Measurements from ENCODE around the gene AP1G2. TPM values are rescaled to one million over a fixed set of nuclear protein-coding genes. Genes with fewer than 3 reads are reported as not detected.

The AP1G2 gene
- total and polyA plus RNA-seq, 2 of the 13 experiments (the other 11 are each of a cell fraction or from before 2014, with no cell fraction given): 96.9 to 611 TPM

DNA sequence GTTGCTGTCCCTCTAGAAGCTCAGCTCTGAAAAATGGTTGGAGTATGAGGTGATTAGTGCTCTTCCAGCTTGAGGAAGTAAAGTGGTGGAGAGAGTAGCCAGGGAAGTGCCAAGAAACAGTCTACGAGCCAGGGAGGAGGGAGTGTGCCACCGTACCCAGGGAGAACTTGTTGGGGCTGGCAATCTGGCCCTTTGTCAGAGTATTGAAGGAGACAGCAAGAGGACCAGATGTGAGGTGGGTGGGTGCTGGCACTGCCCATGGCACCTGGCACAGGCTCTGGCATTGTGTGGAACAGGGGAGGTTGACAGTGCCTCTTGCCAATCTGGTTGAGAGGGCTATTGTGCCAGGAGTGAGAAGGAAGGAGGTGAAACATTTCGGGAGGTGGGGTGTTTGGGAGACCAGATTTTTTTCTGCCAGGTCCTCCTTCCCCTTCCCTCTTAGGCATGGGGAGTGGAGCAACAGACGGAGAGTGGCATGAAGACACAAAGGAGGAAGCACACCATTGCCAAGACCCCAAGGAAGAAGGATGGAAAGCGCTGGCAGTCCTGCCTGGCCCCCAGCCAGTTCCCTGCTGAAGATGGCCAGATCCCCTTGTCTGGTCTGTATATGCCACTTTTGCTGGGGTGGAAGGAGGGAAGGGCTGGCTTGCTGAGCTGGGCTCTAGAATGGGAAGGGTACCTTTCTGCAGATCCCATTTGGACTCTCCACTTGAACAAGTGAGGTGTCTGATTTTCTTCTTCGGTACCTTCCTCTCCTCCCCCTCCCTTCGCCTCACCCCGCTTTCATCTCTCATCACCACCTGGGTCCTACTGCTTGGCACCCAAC is 53.6 kb downstream of the AP1G2 start:
- H3K27me3 ChIP-seq (ENCODE audit: control insufficient read depth in 1 of 2, insufficient read depth in 2 of 2, low read length in 2 of 2): no peaks in the 10 kb centered on the region
- TF ChIP-seq GABPA (IDR thresholded peaks at IDR 0.05; ENCODE audit: low read depth, low read length) (0 out of 2 replicates have a peak, but pooled peaks have one; percentile 8), GABPA (CRISPR knock-in tag; IDR thresholded peaks at IDR 0.05; ENCODE audit: low read depth) (no peak), GTF3A (CRISPR knock-in tag; conservative IDR thresholded peaks at IDR 0.05) (no peak), ZNF883 (CRISPR knock-in tag; IDR thresholded peaks at IDR 0.05; ENCODE audit: not compliant biosample characterization) (peak; percentile 59)
- TF ChIP-seq, protein P1, sequence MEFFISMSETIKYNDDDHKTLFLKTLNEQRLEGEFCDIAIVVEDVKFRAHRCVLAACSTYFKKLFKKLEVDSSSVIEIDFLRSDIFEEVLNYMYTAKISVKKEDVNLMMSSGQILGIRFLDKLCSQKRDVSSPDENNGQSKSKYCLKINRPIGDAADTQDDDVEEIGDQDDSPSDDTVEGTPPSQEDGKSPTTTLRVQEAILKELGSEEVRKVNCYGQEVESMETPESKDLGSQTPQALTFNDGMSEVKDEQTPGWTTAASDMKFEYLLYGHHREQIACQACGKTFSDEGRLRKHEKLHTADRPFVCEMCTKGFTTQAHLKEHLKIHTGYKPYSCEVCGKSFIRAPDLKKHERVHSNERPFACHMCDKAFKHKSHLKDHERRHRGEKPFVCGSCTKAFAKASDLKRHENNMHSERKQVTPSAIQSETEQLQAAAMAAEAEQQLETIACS (CRISPR knock-in tag; IDR thresholded peaks at IDR 0.05): no peak
- no peaks in the 10 kb centered on the region for H4K20me1 ChIP-seq (ENCODE audit: insufficient read depth, low read length)
- no peak overlapping the region for H2AFZ ChIP-seq (ENCODE audit: low read length)
- CTCF ChIA-PET (ENCODE audit: low intra/inter-chr PET ratio, low total read pairs): no interaction called here
- ATAC-seq (no peak; the same call in 2 of the 3 replicates), FAIRE-seq (no peak), DNase-seq (ENCODE audit: low spot score) (no peak)
- 96% methylated on average over 8 of the region's 8 CpGs for WGBS (ENCODE audit: low lambda C conversion rate)
- no peak overlapping the region for H3K9ac ChIP-seq (ENCODE audit: insufficient read depth, low read depth, low read length)
- H3K9me3 ChIP-seq (ENCODE audit: low read length): no peaks in the 10 kb centered on the region
- no peak overlapping the region for H3K4me2 ChIP-seq (ENCODE audit: low read depth, low read length)
- in situ Hi-C loops (cut with HindIII; ENCODE audit: extremely low pct_ligation_motif_present, low pct_unique_long_range_greater_than_20kb): no loop called here
- H3K4me1 ChIP-seq (ENCODE audit: insufficient read depth, low read length): no peaks in the 10 kb centered on the region
- no peak overlapping the region for H3K4me3 ChIP-seq (replicated peaks in 1 of 3; ENCODE audit: insufficient read depth in 1 of 3, low read depth in 2 of 3, low read length in 3 of 3)
- no peak overlapping the region for H3K27ac ChIP-seq (ENCODE audit: extremely low read length, insufficient read depth, low read length)
- peaks cover 5 to 7% of the 10 kb centered on the region in 2 experiments; a peak in 3 of 5 replicates for H3K36me3 ChIP-seq (replicated peaks in 1 of 2; ENCODE audit: control insufficient read depth in 1 of 2, insufficient read depth in 2 of 2, low read length in 2 of 2)
- BruUV-seq (replicated peaks): no TSS peak
- intact Hi-C loops (cut with micrococcal nuclease; ENCODE audit: unreplicated experiment): no loop called here
- H3K79me2 ChIP-seq (ENCODE audit: insufficient read depth, low read length): no peaks in the 10 kb centered on the region
- POLR2A ChIA-PET: no interaction called here
